ENCODE results near the gene ERCC6.
A peak's percentile ranks its signal among the peaks of the same experiment; 100 is the strongest.

Gene ERCC6

DNA sequence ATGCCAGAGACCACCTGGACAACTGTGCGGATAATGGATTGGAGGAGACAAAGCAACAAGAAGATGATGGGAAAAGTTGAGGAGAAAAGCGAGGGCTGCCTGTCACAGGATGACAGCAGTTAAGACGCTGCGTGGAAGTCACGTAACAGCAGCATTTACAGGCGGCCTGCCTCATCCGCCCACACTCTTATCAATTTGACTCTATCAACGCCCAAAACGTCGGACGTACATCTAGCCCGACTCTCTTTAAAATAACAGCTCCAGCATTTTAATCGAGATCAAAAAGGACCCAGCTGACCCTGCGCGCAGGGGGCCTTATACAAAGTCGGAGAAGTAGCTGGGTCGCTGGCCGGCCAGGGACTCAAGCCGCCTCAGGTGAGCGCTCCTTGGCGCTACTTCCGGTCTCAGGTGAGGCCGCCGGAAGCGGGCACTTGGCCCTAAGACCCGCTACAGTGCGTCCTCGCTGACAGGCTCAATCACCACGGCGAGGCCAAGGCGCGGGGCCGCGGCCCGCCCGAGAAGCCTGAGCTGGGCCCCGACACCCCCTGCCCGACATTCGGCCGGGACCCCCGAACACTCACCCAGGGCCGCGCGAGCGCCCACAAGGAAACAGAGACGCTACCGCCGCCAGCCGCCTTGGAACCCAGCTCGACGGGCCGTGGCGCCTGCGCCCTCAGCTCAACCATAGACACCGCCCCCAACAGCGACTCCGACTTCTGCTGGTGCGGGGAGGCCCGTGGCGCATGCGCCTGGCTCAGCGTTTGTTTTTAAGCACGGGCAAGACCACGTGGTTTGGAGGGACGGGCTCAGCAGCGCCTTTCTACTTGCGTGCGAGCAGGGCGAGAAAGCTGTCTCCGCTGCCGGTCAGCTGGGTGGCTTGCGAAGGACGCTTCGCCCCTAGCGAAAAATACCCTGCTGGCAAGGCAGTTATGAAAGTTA lies at the start of gene ERCC6:
Gene ERCC6, minus strand, starts transcription at position 741 of the 939 bp plus-strand sequence.
- DNase-seq: peak; percentile 99

DNA sequence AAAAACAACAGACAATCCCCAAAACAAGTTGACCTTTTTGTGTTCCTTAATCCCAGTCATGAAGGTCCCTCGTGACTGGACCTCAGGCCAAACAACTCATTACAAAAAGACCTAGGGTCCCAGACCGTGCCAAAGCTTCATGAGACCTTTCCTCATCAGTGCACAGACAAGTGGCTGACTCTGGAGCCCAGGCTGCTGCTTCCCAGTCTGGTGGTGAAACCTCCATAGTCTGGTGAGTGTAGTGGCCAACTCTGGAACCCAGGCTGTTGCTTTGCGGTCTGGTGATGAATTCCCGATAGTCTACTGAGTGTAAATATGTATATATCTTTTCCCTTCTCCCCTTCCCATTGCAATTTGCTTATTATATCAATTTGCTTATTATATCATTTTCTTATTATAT lies 49.1 kb upstream of the ERCC6 start:
- no peak for DNase-seq

DNA sequence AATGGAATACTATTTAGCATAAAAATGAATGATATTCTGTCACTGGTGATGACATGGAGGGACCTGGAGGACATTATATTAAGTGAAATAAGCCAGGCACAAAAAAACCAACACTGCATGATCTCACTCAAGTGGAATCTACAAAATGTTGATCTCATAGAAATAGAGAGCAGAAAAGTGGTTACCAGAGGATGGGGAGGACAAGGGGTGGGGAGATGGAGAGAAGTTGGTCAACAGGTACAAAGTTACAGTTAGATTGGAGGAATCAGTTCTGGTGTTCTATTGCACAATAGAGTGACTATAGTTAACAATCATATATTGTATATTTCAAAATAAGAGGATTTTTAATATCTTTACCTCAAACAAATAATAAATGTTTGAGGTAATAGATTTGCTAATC lies 46.5 kb upstream of the ERCC6 start:
- DNase-seq: no peak

DNA sequence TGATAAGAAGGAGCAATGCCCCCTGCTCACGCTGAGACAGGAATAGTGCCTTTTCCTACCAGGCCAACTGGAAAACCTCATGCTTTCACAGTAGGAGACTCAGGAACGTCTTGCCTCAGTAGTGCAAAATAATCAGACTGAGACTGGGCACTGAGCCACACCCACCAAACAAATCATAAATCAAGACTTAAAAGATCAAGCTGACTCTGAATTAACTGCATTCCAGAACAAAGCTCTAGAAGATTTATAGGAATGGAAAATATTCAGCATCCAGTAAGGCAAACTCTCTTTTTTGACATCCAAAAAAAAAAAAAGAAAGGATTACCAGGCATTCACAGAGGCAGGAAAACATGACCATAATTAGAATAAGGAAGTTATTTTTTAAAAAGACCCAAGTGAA lies 40.7 kb upstream of the ERCC6 start:
- DNase-seq: no peak

DNA sequence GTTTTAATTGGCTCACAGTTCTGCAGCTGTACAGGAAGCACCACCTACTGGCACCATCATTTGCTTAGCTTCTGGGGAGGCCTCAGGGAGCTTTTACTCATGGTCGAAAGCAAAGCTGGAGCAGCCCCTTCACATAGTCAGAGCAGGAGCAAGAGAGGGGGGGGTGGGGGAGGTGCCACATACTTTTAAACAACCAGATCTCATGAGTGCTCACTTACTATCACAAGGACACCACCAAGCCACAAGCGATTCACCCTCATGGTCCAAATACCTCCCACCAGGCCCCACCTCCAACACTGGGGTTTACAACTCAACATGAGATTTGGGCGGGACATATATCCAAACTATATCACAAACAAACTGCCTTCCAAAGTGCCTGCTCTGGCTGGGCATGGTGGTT lies 39.5 kb upstream of the ERCC6 start:
- DNase-seq: no peak

DNA sequence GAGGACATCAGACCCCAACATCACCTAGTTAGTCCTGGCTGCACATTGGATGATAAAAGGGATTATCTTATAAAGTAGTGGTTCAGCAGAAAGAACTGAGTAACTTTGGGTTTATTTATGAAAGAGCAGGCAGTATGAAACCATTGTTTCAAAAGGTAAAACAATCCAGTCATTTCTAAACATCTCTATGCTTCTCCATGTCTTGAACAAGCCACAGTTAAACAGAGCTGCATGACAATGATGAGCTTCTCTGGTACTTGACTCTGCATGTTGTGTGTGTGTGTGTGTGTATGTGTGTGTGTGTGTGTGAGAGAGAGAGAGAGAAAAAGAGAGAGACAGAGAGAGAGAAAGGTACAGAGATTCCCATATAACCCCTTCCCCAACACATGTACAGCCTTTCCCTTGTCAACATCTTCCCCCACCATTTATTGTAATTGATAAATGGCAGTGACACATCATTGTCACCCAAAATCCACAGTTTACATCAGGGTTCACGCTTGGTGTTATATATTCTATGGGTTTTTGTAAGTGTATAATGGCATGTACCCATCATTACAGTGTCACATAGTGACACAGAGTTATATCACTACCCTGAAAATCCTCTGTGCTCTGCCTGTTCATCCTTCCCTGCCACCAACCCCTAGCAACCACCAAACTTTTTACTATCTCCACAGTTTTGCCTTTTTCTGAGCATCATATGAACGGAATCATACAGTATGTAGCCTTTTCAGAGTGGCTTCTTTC lies 38.4 kb upstream of the ERCC6 start:
- DNase-seq: no peak

DNA sequence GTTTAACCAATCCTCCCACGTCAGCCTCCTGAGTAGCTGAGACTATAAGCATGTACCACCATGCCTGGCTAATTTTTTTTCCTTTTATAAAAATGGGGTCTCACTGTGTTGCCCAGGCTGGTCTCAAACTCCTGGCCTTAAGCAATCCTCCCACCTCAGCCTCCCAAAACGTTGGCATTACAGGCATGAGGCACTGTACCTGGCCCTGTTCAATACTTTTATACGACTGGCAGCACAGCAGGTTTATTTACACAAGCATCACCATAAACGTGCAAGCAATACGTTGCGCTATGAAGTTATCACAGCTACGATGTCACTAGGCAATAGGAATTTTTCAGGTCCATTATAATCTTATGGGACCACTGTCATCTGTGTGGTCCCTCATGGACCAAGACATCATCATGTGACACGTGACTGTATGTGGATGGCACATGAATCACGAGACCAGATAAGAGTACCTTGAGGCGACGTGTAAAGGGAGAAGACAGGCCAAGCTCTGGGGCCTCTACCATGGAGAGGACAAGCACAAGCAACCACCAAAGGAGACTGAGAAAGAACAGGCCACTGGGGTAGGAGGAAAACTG lies 36.7 kb upstream of the ERCC6 start:
- no peak for DNase-seq

DNA sequence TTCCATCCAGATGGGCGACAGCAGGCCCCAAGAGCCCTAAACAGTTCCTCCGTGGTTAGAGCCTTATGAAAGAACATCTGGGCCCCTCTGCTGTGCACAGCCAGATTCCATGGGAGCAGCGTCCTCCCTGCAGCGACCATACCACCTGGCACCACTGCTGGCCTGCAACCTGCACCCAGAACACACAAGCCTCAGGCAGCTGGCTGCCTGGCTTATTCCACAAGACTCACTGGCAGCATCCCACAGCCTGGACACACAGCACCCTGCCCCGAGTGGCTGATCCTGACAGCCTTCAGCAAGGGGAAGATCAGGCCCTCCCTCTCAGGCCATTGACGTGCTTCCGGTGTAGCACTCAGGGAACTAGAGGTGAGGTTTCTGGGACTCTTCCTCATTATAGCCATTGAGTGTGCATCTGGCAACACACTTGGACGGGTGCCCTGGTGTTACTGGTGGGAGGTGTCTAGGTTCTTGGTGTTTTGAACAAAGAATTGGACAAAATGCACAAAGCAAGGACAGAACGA lies 33.7 kb upstream of the ERCC6 start:
- DNase-seq: no peak

DNA sequence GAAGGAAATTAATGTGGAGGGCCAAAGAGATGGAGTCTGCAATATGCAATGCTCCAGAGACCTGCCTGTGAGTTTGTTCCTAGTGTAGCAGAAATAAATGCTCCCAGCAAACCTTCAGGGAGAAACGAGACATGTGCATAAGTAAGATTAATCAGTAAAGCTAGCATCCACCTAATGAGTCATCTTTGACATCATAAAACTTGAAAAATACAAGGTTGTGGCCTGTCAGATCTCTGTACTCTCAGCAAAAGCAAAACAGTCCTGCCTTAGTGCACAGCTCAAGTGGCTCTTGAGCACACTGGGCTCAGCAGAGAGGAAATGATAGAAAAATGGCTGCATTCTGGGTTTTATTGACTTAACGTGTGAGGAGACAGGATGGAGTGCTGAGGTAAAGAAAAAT lies 32.5 kb upstream of the ERCC6 start:
- no peak for DNase-seq

DNA sequence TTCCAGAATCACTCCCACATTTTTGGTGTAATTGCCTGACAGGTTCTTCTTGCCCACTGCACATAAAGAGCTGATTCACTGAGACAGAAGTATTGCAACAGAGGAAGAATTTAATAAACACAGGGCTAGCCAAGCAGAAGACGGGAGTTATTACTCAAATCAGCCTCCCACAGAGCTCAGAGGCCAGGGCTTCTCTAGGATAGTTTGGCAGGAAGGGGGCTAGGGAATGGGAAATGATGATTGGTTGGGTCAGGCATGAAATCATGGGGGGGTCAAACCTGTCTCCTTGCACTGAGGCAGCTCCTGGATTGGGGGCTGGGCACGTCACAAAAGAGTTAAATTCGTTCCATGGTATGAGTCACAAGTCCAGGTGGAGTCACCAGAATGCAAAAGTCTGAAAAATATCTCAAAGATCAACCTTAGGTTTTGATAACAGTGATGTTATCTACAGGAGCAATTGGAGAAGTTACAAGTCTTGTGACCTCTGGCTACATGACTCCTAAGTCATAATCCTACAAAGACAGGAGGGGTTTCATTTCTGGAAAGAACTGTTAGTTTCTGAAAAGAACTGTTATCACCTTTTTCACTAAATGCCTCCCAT lies 30.2 kb upstream of the ERCC6 start:
- DNase-seq: no peak

DNA sequence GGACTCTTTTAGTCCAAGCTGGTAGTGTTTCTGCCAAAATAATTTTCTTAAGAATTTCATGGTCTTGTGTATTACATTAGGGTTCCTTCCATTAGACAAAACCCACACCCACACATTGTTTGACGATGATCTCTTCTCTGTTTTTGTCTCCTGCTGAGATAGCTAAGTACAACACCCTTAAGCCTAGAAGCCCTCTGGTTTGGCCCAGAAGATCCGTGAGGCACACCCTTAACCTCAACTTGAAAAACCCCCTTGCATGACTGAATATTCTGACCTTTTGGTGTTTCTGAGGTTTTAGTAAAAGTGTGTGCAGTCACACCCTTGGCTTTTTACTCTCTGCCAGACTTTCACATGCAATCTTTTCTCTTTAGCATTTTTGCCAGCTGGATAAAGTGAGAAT lies 29.3 kb upstream of the ERCC6 start:
- DNase-seq: no peak

DNA sequence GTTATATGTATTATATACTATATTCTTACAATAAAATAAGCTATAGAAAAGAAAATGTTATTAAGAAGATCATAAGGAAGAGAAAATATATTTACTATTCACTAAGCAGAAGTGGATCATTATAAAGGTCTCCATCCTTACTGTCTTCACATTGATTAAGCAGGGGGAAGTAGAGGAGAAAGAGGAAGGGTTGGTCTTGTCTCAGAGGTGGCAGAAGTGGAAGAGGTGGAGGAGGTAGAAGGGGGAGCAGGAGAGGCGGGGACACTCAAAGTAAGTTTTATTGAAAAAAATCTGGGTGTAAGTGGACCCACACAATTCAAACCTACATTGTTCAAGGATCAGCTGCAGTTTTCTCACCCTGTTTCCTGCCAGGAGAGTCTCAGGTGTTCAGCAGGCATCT lies 28.9 kb upstream of the ERCC6 start:
- no peak for DNase-seq

DNA sequence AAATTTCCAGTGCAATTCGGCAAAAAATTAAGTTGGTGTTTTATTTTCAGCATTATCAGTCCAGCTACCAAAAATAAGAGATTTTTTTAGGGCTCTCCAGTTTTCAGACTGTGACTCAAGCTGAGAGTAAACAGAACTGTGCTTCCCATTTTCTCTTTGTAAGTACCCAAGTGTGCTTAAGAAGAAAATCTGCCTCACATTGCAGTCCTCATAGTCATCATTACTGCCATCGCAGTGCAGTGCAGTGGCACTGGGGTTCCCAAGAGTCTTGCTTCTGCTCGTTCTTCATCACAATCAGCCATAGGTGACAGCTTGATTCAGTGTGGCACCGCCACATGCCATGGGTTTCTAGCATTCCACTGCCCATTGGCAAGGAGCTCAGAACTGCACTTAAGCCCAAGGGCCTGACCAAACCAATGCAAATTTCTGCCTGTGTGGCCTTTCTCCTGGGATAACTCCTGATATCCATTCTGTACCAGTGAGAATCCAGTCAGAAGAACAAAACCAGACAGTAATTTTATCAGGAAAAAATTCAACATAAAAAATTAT lies 25.6 kb upstream of the ERCC6 start:
- DNase-seq: no peak

DNA sequence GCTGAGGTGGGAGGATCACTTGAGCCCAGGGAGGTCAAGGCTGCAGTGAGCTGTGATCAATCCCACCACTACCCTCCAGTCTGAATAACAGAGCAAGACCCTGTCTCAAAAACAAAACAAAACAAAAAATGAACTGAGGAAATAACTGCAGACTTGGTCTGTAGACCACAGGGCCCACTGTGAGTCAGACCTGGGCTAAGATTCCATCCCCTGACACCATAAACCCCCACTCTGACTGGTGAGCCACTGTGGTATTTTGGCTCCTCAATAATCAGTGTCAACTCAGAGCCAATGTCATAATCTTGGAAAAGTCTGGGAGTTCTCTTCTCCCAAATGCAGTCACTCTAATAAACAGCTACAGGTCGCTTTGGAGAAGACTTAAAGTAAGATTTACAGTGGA lies 24.0 kb upstream of the ERCC6 start:
- DNase-seq: no peak

DNA sequence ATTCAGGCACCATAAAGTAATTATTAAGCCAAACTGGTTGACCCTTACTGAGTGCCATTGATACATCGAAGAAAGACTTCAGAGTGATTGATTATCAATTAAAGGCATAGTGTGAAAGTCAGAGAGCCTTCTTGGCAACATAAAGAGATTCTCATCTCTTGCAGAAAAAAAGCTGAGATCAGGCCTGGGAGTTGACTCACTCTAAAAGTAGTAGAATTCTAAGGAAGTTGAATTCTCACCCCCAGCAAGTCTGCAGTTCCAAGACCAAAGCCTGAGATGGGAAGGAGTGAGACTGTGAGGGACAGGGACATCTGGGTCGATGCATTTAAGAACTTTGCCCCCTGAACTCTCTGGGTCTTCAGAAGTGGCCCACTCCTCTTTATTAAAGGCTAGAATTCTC lies 21.6 kb upstream of the ERCC6 start:
- no peak for DNase-seq

DNA sequence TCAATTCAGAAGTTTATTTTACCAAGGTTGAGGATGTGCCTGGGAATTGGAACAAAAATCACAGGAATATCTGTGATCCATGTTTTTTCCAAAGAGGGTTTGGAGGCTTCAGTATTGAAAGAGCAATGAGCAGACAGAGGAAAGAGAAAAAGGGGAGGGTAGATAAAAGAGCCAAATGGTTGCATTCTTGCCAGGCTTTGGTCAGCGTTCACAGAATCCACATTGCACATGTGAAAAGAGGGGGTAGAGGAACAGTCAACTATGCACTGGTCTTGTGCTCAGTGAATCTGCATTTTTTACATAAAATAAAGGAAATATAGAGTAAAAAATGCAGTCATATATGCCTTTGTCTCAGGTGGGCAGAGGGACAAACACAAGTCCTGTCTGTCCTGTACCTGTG lies 20.6 kb upstream of the ERCC6 start:
- no peak for DNase-seq

DNA sequence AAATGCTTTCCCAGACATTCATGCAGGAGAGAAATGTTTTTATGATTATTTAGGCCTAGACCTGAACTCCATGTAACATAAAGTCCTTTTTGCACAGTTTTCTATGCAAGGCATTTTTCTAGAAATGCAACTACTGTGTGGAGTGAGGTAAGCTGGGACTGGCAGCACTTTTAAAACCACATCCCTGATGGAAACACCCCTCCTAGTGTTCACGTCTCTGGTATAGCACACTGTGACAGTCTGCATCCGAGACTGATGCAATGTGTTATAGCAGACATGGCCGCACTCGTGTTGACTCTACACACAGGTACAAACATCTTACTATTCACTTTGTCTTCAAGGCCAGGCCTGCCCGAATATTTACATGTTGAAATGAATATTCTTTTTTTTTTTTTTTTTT lies 19.3 kb upstream of the ERCC6 start:
- no peak for DNase-seq

DNA sequence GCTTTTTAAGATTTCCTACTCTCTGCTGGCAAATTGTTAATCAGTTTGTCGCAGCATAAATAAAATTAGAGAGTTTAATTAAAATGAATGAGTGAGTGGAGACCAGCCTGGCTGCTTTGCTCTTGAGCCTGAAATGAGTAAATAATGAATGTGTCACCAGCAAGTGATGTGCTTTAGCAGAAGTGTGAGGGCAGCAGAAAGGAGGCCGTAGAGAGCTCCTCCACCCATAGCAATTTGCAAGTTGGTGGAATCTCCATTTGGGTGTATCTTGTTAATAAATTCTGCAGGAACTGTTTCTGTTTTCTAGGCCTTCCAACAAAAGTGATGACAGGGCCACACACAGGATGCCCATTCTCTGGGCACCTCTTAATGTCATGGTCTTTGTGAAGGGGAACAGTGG lies 18.8 kb upstream of the ERCC6 start:
- DNase-seq: no peak

DNA sequence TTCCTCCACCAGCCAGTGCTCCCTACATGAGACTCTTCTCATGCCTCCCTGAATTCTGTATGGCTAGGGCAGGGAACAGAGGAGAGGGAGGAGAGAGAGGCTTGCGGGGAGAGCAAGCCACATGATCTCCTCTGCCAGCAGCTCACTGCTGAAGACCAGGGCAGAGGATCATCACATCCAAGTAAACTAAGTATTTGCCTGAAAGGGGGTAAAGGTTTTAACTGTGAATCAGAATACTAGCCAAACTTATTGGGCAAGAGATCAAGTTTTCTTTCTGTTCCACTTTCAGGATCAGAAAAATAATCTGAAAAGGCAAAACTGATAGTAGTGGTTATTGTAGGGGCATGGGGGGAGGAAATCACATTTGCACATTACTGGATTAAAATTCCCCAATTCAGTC lies 17.8 kb upstream of the ERCC6 start:
- no peak for DNase-seq

DNA sequence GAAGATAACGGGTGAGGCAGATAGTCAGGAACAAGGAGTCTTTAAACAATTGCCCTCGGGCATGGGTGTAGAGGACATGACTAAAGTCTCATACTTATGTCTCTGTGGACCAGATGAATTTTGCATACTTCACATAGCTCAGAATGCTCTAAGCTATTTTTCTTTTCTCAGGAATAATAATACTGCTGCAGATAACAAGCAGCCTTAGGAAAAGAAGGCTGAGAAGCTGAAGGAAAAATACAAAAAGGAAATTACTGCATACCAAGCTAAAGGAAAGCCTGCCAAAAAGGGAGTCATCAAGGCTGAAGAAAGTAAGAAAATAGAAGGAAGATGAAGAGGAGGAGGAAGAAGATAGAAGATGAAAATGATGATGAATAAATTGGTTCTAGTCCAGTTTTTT lies 13.4 kb upstream of the ERCC6 start:
- no peak for DNase-seq

DNA sequence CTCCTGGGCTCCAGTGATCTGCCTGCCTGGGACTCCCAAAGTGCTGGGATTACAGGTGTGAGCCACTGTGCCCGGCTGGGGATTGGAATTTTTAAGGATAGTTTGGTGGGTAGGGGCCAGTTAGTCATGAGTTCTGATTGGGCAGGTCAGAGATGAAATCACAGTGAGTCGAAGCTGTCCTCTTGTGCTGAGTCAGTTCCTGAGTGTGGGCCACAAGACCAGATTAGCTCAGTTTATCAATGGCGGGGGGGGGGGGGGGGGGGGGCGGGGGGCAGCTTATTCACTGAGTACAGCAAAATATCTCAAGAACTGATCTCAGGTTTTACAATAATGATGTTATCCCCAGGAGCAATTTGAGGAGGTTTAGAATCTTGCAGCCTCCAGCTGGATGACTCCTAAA lies 11.6 kb upstream of the ERCC6 start:
- DNase-seq: no peak

DNA sequence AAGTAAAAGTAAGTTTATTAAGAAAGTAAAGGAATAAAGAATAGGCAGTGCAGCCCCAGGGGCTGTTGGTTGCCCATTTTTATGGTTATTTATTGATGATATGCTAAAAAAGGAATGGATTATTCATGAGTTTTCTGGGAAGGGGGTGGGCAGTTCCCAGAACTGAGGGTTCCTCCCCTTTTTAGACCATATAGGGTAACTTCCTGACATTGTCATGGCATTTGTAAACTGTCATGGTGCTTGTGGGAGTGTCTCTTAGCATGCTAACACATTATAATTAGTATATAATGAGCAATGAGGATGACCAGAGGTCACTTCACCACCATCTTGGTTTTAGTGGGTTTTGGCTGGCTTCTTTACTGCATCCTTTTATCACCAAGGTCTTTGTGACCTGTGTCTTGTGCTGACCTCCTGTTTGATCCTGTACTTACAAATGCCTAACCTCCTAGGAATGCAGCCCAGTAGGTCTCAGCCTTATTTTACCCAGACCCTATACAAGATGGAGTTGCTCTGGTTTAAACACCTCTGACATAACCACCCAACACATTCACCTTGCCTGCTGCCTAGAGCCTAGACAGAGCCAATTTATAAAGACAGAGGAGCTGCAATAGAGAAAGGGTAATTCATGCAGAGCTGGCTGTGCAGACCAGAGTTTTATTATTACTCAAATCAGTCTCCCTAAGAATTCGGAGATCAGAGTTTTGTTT lies 10.9 kb upstream of the ERCC6 start:
- DNase-seq: no peak

Data from OCI-M1 (cell line).